Lower lobe of right lung (tissue), 2 donors: ENCODE measurements around the gene LY6G5B. TPM values are rescaled to one million over a fixed set of nuclear protein-coding genes. Genes with fewer than 3 reads are reported as not detected.

Source experiments
- ATAC-seq, 2 donors: fragments of 200-7000 bp; cut with Tn5 transposase; one replicate each; pipeline ENCODE4 v1.9.1; 2020 to 2022; ENCODE audit warnings: mild to moderate bottlenecking in 2 of 2, moderate library complexity in 2 of 2
- DNase-seq: peaks from one replicate; pipeline ENCODE4 v3.0.0-alpha.2; 2020
- H3K27ac ChIP-seq: fragments of 200-600 bp; one replicate; pipeline ENCODE4 v1.8.0; 2022
- H3K27me3 ChIP-seq: fragments of 200-600 bp; one replicate; pipeline ENCODE4 v1.8.0; 2022; ENCODE audit warnings: low read depth
- H3K36me3 ChIP-seq: fragments of 200-600 bp; one replicate; pipeline ENCODE4 v1.8.0; 2022; ENCODE audit warnings: mild to moderate bottlenecking
- H3K4me1 ChIP-seq: fragments of 200-600 bp; one replicate; pipeline ENCODE4 v1.8.0; 2022
- H3K4me3 ChIP-seq: fragments of 200-600 bp; one replicate; pipeline ENCODE4 v1.8.0; 2022; ENCODE audit warnings: mild to moderate bottlenecking
- H3K9me3 ChIP-seq: fragments of 200-600 bp; one replicate; pipeline ENCODE4 v1.8.0; 2022
- intact Hi-C: fragments of 100-400 bp; cut with DNase I; formaldehyde crosslinking; loops from one replicate; pipeline ENCODE4 v1.11.0; 2022
- total RNA-seq: library from RNA; stranded (reverse); fragmentation: NEBNext Ultra II Directional; extraction: Animal tissue kit (Norgen Biotek cat#: 25700); gene quantifications from one replicate; pipeline ENCODE4 v1.2.1, GENCODE V29; 2021
- TF ChIP-seq, protein P1 (sequence below): fragments of 200-600 bp; IDR thresholded peaks from one replicate; pipeline ENCODE4 v1.8.0; 2022; ENCODE audit warnings: antibody characterized with exemption, mild to moderate bottlenecking
- donor health status: DM: no; HTN: yes; CAD: no; lungs with severe emphysema.

Gene LY6G5B
- total RNA-seq, 1 donor from 2014 or later = 11.0 TPM

DNA sequence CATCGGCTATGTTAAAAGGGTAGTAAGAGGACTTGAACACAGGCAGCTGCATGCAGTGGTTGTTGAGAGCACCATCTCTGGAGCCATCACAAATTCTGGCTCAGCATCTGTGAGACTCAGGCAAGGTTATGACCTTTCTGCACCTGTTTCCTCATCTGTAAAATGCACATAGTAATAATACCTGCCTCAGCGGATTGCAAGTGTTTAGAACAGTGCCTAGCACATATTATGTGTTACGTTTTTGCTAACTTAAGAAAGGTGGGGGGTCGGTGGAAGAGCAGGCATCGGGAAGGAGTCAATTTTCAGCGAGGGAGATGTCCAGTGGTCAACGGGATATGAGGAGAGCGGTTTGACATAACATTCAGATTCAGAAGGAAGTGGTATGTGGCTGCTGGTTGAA lies 8.2 kb downstream of the LY6G5B start:
- Histone ChIP-seq H3K36me3 (peaks cover 6% of the 10 kb centered on the region), H3K4me1 (peaks cover 26% of the 10 kb centered on the region), H3K4me3 (no peak overlapping the region), H3K27me3 (no peaks in the 10 kb centered on the region), H3K9me3 (no peaks in the 10 kb centered on the region), H3K27ac (no peak overlapping the region)
- DNase-seq (no peak), ATAC-seq (no peak)
- intact Hi-C loops = no loop called here
- TF ChIP-seq, protein P1, sequence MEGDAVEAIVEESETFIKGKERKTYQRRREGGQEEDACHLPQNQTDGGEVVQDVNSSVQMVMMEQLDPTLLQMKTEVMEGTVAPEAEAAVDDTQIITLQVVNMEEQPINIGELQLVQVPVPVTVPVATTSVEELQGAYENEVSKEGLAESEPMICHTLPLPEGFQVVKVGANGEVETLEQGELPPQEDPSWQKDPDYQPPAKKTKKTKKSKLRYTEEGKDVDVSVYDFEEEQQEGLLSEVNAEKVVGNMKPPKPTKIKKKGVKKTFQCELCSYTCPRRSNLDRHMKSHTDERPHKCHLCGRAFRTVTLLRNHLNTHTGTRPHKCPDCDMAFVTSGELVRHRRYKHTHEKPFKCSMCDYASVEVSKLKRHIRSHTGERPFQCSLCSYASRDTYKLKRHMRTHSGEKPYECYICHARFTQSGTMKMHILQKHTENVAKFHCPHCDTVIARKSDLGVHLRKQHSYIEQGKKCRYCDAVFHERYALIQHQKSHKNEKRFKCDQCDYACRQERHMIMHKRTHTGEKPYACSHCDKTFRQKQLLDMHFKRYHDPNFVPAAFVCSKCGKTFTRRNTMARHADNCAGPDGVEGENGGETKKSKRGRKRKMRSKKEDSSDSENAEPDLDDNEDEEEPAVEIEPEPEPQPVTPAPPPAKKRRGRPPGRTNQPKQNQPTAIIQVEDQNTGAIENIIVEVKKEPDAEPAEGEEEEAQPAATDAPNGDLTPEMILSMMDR = no peak

DNA sequence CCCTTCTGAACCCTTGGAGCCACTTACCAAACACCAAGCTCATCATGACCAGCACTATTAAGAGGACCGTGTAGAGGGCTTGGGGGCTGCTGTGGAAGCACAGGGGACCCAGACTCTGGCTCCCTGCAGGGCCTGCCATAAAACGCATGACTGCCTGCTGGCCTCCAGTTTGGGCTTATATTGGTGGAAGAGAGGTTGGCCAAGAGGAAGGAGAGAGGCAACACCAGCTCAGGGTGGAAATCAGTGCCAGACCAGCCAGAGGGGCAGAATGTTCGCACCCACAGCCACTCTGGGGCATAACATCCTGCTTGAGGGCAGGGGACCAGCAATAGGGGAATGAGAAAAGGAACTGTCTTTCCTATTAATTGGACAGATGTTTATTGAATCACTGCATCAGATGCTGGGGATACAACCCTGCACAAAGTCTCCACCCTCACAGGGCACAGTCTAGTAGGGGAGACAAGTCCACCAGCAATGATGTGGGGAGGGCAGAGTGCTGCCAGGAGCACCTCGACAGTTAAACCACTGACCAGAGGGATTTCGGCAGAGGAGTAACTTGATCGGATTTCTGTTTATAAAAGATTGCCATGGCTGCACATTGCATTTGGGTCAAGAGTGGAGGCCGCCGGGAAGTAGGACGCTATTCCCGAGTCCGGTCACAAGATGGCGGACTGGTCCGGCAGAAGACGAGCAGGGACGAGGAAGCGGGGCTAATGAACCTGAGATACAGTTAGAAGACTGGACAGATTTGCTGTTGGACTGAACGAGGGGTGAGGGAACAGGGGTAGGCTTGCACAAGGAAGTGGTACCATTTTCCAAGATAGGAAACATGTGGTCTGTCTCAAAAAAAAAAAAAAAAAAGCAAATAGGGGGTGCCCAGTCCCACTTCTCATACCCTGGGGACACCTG lies 10.7 kb downstream of the LY6G5B start, which contains the start of gene LY6G5C:
TSS of gene LY6G5C (minus strand) at position 842 of the 909 bp plus-strand sequence. CDS start at position 148, 694 bp downstream.
- intact Hi-C loops = no loop called here
- H3K36me3 ChIP-seq = peaks cover 10% of the 10 kb centered on the region
- peak within 1 kb of the TSS; percentile 85 for H3K27ac ChIP-seq
- no peaks in the 10 kb centered on the region for H3K27me3 ChIP-seq
- TF ChIP-seq, protein P1 = peak; percentile 75
- peaks cover 33% of the 10 kb centered on the region for H3K4me1 ChIP-seq
- DNase-seq = peak; percentile 88
- peak within 1 kb of the TSS; percentile 64 for H3K4me3 ChIP-seq
- H3K9me3 ChIP-seq = no peaks in the 10 kb centered on the region
- ATAC-seq = peak; percentile 87 to 88

DNA sequence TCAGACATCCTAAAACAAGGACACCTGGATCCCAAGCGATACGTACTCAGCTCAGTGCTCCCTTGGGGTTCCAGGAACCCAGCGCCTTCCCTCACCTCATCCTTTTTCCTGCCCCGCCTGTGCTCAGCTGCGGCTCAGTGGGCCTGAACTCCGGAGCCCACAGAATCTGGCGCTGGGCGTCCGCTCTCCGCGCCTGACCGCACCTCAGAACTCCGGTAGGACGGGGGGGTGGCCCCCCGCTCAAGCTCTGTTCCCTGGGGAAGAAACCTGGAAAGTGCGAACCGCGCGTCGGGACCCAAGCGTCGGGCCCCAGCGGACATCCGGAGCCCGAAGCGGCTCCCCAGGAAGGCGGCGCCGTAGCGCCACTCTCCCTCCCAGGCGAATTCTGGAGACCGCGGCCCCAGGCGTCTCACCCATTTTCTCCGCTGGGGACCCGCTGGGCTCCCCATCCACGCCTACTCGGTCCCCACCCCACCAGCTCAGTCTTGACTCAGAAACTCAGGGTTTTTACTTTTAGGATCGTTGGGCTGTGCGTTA lies 11.4 kb downstream of the LY6G5B start:
- no peaks in the 10 kb centered on the region for H3K9me3 ChIP-seq
- no peaks in the 10 kb centered on the region for H3K27me3 ChIP-seq
- peaks cover 17% of the 10 kb centered on the region for H3K36me3 ChIP-seq
- peak; percentile 51 to 67 for ATAC-seq
- H3K4me1 ChIP-seq = peaks cover 33% of the 10 kb centered on the region
- TF ChIP-seq, protein P1 = no peak
- intact Hi-C loops = no loop called here
- peak overlapping the region; percentile 85 for H3K27ac ChIP-seq
- peak overlapping the region; percentile 64 for H3K4me3 ChIP-seq
- peak; percentile 63 for DNase-seq

DNA sequence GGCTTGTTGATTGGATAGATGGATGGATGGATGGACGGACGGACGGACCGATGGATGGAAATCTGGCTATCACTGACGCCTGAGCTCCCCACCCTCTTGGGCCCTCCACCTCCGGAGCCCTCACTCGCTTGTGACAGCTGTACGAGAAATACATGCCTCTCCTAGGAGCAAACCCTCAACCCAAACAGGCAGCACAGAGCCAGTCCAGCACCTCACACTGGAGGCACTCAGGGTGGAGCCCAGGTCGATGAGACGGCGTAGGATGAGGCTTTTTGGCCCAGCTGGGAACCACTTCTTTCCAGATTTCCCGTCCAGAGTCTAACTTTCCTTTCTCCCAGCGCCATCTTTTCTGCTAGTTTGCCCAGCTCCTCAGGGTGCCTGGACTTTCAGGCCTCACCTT lies 13.8 kb downstream of the LY6G5B start:
- DNase-seq = no peak
- no peak for ATAC-seq
- Histone ChIP-seq H3K27ac (peak overlapping the region; percentile 41), H3K4me1 (peaks cover 33% of the 10 kb centered on the region), H3K4me3 (peak overlapping the region; percentile 41), H3K27me3 (no peaks in the 10 kb centered on the region), H3K36me3 (peaks cover 41% of the 10 kb centered on the region), H3K9me3 (no peaks in the 10 kb centered on the region)
- TF ChIP-seq, protein P1 = no peak
- intact Hi-C loops = no loop called here

DNA sequence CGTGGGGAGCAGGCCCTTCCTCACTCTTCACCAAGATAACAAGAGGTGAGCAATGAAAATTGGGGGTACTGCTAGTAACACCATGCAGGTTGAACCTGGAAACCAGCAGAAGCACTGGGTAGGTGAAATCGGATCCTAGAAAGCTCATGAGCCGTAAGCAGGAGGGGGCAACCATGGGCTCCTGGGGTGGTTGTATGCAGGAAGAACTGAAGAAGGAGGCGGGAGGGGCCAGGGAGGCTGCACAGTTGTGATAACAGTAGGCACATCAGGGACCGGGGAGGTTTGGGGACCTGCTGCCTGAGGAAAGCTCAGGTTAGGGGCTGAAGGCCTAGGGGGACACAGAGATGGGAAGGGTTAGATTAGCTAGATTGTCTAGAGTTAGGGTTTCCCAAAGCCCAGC lies 16.7 kb downstream of the LY6G5B start:
- Histone ChIP-seq H3K27ac (no peak overlapping the region), H3K4me1 (peaks cover 18% of the 10 kb centered on the region), H3K9me3 (no peaks in the 10 kb centered on the region), H3K27me3 (no peaks in the 10 kb centered on the region), H3K4me3 (no peak overlapping the region), H3K36me3 (peaks cover 70% of the 10 kb centered on the region)
- TF ChIP-seq, protein P1 = no peak
- DNase-seq = no peak
- intact Hi-C loops = no loop called here
- ATAC-seq = no peak
